IPS-NIHi11 (cell line): ENCODE results near the gene OPALIN.
"Not testable (repeated sequence)": the region's sequence is repeated elsewhere in the genome, so short reads cannot be mapped to it uniquely, and the experiment has no call there.

Source experiments
- DNase-seq: peaks from one replicate; pipeline ENCODE4 v3.0.0; 2012; ENCODE audit warnings: mixed read lengths, low spot score

The OPALIN gene

DNA sequence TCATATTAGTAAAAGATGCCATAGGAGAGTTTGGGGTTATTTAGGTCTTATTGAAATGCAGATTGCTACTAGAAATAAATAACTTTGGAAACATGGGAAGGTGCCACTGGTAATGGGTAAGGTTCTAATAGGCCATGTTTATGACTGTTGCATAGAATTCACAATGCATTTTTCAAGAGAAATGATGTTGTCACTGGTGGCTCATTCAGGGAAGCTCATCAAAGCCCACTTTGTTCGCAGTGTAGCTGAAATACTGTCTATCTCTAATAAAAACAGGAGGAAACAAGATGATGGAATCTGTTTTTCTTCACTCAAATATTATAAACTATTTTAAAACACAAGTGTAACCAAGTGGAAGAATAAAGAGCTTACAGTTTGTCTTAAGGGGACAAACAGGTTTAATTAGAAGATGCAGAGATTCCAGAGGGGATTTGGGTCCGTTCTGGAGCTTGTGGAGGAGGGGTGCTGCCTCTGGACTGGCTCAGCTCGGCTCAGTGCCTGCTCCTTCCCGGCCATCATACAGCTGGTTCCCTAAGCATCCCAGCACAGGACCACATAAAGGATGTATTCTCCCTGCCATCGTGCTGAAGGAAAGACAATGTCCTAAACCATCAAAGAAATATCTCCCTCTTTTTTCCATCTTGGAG is 20.4 kb downstream of the OPALIN start:
- DNase-seq = no peak

DNA sequence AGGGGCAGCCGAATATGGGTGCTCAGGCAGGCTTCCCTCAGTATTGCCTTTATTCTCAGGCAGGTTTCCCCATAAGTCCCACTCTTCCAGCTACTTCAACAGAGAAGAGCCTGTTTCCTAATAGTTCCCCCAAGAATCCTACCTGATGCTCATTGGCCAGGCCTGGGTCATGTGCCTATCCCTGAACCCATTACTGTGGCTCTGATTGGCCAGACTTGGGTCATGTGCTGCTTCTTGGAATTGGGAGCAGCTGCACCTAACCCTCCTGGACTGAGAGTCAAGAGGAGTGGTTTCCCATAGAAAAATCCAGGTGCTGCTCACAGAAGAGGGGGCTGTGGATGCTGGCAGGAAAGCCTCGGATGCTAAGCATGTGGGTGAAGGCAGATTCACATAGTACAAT is 21.7 kb downstream of the OPALIN start:
- DNase-seq = no peak

DNA sequence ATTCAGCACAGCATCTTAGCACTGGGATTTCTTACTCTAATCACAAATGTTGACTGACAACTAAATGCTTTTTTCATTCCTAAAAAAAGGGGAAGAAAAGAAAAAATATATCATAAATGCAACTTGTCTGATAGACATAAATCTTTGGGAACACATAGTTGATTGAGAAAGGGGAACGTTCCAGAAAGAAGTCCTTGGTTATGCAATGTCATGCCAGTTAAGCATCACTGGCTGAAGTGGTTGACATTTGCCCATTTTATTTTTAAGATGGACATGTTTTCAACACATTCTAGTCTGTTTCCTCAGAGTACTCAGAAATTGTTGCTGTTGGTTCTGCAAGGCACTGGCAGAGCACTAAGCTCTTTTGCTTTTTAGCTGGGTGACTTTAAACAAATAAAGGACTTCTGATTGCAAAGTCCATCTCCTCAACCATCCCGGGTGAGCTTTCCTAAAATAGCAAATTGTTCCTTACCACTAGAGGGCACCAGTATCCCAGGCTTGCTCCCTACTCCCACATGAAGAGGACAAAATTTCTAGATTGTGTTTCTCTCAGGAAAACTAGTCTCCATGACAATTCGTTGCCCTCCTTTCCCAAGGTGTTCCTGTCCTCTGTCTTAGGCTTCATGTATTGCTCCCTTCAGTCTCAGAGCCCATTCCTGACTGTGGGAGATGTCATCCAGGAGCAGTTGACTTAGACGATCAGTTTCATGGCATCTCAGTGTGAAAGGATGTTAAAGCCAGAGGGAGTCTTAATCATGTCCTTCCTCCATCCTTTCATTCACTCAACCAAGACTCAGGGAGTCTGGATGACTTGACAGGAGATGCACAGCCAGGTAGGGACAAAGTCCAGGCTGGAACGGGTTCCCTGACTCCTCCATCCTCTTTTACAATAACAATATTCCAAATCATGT is 23.9 kb downstream of the OPALIN start:
- DNase-seq = peak; percentile 79

DNA sequence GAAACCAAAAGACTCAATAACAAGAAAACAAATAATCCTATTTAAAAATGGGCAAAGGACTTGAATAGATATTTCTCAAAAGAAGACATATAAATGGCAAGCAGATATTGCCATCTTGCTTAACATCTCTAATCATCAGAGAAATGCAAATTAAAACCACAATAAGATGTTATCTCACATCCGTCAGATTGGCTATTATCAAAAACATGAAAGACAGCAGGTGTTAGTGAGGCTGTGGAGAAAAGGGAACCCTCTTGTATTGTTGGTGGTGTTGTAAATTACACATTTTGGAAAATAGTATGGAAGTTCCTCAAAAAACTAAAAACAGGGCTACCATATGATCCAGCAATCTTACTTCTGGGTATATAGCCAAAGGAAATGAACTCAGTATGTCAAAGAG is 25.7 kb downstream of the OPALIN start:
- DNase-seq = no peak

DNA sequence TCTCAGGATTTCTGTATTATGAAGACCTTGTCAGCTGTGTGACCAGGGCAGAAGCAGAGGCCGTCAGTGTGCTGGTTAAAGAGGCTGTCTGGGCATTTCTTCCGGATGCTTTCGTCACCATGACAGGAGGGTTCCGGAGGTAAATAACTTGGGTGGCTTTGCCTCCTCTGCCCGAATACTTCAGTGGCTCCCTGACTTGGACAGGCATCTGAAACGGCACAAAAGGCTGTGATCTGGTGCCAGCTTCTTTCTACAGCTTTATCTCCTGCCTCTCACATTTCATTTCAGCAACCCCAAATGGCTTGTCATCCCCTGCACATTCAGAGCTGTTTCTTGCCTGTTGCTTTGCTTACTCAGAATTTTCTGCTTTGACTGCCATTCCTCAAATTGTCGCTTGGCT is 31.3 kb downstream of the OPALIN start:
- DNase-seq = no peak

DNA sequence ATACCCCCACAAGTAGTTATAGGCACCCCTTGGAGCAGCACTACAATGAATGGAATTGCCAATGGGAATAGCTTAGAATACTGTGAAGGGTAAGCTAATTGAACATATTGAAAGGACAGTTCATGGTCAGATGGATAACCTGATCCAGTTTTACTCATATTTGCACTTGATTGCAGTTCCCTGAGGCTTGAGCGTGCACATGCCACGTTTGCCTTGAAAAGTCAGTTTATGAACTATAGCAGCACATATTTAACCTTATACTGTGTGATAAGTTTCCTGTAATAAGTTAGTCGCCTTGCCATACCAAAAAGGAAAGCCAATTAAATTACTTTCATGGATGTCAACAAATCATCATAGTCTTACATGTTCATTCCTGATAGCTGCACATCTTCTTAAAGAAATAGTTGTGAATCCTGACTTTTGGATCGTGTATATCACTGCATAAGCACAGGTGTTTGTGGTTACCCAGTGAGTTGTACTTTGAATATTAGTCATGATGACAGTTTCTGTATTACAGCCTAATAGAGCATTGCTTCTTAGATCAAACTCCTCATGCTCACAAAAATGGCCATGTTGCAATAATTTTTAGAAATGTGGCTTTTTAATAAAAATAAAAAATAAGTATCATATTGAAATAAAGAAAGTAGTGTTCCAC is 33.0 kb downstream of the OPALIN start:
- DNase-seq = no peak

DNA sequence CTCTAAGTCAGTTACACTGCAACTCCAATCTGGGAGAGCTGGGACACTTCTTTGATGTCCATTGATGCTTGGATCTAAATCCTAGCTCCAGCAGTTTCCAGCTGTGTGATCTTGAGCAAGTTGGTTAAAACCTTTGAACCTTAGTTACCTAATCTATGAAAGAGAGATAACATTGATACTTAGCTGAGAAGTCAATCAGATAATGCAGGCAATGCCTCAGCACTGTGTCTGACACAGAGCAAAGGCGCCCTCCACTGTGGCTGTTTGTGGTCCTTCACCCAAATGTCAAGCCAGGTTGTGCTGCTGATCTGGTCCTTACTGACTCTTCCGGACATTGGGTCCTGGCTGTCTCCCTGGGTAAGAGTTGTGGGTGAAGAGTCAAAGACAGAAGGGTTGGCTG is 34.4 kb downstream of the OPALIN start:
- DNase-seq = no peak

DNA sequence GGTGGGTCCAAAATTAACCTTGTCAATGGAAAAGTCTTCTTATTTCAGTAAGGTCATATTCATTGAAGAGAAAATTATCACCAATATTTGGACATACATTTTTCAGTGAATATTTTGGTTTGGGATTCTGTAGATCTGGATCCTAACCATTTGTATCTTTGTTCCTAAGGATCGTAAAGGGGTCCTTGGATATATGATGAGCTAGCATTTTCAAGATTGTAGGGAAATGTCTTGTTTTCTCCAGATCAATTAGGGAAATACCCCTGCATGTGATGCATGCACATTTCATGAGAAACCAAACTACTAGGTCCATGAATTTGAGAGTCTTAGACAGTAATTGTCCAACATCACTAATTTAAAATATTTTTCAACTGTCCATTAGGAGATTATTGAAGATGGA is 36.5 kb downstream of the OPALIN start:
- no peak for DNase-seq

DNA sequence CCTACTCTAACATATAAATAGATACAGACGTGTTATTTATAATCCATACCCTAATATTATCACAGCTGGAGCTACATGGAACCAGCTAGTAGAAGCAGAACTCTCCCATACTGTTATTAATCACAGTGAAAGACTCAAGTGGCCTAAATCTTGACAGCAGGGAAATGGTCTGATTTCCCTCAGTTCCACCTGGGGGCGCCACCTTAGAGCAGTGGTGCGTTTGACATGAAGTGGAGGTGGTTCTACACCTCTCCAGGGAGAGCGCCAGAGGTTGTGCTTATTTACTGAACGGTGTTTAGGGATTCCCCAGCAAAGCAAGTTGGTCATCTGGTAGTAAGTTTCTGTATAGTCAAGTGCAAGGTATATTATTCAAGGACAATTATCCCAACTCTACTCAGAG is 37.0 kb downstream of the OPALIN start:
- peak; percentile 56 for DNase-seq

DNA sequence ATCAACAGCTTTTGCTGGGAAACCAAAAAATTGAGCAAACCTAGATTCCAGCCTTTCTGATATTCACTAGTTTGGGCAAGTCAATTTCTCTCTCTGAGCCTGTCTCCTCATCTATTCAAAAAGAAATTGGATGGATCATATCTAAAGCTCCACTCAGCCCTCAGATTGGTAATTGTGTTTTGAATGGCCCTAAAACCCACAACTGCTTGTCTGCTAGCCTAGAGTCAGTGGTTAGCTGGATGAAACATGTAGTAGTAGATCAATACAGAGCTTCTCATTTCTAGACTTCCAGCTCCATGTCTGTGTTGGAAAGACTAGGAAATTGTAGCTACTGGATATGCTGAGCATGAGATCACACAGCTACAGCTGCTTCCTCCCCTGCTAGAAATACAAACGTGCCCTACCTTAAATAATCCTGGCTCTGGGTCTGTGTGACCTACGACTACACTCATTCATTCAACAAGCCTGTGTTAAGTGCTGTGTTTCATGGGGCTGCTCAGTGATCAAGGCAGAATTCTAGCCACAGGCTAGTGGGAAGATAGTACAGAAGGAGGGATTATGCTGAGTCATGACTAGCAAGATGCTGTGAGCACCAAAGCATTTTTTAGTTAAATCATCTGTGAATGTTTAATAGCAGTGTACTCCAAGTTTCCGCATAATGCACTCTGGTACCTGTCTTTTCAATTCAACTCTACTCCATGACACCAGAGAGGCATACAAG is 38.9 kb downstream of the OPALIN start:
- DNase-seq = no peak

DNA sequence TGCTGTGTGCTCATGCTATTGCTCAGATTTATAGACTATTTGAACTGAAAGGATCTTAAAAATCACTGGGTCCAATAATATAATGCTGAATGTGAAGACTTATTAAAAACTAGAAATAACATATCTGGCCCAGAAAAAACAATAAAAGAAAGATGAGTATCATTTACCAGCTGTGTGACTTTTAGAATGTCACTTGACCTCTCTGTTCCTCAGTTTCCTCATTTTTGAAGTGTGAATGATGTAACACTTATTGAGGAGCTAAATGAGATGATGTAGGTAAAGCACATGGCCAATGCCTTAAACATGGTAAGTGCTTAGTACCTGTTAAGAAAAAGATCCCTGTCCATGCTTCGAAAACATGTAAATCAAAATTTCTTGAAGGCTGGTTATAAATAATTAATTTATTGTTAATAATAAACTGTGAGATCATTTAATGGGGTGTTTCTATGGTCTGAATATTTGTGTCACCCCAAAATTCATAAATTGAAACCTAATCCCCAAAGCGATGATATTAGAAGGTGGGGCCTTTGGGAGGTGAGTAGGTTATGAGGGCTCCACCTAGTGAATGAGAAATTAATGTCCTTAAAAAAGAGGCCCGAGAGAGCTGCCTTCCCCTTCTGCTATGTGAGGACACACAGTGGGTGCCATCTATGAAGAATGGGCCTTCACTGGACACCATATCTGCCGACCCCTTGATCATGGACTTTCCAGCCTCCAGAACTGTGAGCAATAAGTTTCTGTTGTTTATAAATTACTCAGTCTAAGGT is 41.6 kb downstream of the OPALIN start:
- DNase-seq = no peak

DNA sequence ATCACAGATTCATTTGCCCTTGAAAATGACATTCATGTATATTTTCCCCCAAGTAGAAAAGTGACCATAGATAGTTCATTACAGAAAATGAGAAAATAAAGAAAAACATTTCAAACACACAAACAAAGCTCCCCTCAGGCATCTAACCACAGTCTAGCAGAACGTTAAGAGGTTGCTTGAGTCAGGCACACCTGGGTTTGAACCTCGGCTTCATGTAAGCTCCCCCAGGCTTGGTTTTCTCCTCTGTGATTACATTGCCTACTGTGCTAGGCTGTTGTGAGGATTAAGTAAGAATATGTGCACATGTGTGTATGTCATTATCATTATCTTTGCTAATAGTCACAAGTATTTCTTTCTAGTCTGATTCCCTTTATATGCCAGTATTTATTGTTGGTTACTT is 45.5 kb downstream of the OPALIN start:
- DNase-seq = no peak

DNA sequence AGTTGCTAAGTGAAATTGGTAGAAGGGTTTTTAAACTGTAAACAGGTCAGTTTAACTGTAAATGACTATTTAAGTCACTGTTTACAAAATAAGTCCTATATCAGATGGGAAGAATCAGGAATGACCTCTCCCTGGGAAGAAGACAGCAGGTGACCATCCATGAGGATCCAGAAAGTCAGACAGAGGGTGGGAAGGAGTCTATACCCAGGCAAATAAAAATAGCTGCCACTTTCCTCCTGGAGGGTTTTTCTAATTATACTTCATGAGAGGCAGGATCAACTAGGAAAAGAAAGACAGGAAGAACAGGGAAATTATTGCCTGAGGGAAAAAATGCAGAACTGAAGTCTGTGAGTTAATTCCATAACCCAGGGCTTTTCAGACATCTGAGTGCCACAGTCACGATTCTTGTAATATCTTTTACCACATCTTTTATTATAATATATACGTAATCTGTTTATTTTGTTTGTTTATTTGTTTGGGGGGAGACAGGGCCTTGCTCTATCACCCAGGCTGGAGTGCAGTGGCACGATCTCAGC is 47.6 kb downstream of the OPALIN start:
- no peak for DNase-seq

DNA sequence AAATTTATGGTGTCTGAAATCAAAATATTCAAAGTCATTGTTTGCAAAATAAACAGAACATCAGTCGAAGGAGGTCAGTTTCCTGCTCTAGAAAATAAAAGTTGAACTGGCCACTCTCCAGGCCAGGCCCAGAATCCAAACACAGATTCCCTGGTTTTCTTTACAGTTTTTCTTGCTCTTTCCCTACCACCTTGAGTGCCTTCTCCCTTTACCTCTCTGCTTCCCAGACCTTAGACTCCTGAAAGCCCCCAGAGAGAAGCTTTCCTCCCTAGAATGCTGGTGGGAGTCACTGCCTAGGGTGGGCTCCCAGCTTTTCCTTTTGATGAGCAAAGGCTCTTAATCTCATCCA is 48.5 kb downstream of the OPALIN start:
- DNase-seq = no peak

DNA sequence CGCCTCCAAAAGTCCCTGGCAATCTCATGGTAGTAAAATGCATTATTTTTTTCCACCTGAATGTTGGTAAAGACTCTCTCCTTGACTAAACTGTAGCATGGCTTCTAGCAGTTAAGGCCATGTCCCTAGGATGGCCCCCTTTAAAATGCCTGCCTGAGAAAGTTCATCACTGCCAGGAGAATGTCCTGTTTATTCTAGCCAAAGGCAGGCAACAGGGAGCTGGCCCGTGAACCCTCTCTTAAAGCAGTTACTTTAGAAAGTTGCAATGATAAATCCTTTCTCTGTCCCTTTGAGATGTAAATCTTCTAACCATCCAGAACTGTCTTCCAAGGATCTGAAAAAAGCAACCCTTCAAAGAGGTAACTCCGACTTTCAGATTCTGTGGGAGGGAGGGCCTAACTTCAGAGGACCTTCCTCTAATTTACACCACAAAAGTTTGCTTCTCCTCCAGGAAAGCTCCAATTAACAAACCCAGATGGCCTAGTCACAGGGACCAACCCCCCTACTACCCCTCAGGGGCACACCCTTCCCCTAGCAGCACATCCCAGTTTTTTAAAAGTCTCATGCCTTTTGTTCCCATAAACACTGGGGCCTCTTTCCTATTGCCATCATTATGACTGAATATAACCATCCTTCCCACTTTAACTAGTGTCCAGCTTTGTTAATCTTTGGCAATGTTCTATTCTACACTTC is 49.0 kb downstream of the OPALIN start:
- DNase-seq = peak; percentile 77

DNA sequence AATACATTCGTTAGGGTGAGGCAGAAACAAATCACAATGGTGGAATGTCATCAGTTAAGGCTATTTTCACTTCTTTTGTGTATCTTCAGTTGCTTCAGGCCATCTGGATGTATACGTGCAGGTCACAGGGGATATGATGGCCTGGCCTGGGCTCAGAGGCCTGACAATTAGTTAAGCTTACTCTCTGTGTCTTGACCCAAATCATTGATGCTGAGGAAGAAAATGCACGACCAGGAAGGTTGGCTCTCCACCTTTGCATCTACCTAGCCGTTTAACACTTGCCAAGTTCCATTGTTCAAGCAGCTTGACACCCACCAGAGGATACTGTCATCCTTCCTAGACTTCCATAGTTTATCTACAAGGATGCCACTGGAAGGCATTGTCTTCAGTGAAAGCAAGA is 49.9 kb downstream of the OPALIN start:
- DNase-seq = not testable (repeated sequence)

DNA sequence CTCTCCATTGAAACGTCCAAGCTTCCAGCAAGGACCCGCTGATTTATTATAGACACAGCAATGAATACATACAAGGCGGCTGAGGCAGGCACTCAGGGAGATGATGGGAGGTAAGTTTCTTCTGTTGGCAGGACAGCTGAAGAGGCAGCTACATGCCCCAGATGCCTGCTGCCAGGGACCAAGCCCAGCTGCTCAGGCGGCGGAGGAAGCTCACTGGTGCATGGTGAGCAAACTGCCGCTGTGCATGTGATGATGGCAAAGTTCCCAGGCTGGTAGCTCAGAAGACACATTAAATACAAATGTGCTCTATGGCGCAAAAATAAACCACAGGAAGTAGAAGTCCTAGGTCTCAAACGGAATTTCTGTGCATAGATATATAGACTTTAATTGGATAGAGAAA is 52.3 kb downstream of the OPALIN start:
- DNase-seq = peak; percentile 43

DNA sequence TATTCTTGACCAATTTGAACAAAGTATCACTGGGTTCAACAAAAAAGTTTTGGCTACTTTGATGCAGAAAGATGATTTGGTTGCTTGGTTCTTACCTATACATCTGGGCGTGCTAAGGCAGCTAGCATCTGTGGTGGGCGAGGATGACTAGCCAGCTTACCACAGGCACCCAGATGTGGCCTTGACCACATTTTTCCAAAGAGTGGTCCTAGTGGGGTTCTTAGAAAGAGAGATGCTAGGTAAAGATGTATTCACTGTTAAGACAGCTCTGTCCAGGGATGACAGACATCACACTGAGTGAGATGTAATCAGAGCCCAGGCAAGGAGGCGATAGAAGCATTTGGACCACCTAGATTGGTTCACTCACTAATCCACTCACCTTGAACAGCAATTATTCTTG is 53.8 kb downstream of the OPALIN start:
- no peak for DNase-seq

DNA sequence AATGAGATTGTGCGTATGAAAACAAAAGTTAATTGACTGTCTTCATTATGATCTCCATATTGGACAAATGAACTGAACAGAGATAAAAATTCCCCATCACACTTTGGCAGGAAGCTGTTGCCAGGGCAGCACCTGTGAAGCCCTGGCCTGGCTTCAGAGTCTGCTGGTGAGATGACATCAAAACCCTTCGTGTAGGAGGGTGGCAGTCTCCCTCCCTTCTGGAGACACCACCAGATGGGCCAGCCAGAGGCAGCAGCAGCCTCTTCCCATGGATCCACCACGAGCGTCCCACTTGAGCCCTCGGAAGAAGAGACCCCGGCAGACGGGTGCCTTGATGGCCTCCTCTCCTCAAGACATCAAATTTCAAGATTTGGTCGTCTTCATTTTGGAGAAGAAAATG is 54.6 kb downstream of the OPALIN start, which contains the start of gene DNTT:
TSS of gene DNTT (plus strand) at position 205 of the 400 bp plus-strand sequence. CDS start at position 269, 64 bp downstream.
- DNase-seq = no peak

DNA sequence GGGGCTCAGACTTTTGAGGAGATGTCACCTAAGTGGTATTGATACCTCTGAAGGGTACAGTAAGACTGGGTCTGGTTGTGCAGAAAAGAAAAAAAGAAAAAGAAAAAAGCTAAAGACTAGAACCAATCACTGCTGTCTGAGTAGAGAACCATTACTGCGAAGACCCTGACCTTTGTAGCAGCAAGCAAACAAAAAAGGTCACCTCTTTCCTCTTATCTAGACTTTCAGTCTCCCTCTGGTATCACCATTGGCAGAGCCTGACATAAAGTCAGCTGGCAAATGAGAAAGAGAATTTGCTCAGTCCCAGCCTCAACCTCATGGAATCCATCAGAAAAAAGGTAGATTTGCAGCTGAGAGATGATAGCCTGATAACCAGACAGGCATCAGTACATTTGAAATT is 57.2 kb downstream of the OPALIN start:
- DNase-seq = no peak

DNA sequence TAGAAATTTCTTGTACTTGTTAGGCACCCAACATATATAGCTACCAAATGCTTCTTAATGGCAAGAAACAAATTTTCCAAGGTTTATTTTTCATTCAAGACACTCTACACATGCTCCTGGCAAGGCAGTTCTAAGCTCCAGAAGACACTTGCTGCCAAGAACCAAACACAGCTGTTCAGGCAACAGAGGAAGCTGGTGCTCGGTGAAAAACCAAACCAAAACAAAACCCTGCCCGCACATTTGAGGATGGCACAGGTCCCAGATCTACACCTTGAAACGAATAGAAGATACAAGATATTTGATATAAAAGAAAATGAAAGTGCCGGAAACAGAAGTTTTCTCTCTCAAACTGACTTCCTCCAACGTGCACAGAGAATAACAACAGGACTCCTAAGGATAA is 59.4 kb downstream of the OPALIN start:
- no peak for DNase-seq
